GM12878 (cell line): Measurements from ENCODE around the gene STK4. TPM values are rescaled to one million over a fixed set of nuclear protein-coding genes. Genes with fewer than 3 reads are reported as not detected.
A peak's percentile ranks its signal among the peaks of the same experiment; 100 is the strongest.

Experiments
- ATAC-seq: fragments of 200-7000 bp; cut with Tn5 transposase; 3 replicates; pipeline ENCODE4 v1.9.1; 2020; ENCODE audit warnings: mild to moderate bottlenecking, moderate library complexity
- BruUV-seq: library from RNA; stranded (reverse); fragments of 400-500 nt; replicated peaks from 2 replicates; lab custom pipeline; 2021; lab: Mats Ljungman, UMichigan
- CTCF ChIA-PET: fragments of 300-600 bp; sonication (Branson Sonifier 250); formaldehyde crosslinking; extraction: SDS; loops from one replicate; lab custom pipeline; 2021; ENCODE audit warnings: inconsistent platforms; lab: Yijun Ruan, JAX
- POLR2A ChIA-PET: fragments of 350-600 bp; formaldehyde crosslinking; extraction: SDS; loops from one replicate; lab custom pipeline; 2021; ENCODE audit warnings: inconsistent platforms; lab: Charles Lee
- RAD21 ChIA-PET: fragments of 300-600 bp; sonication (Branson Sonifier 250); formaldehyde crosslinking; loops from one replicate; lab custom pipeline; 2023; ENCODE audit warnings: antibody characterized with exemption; ENCODE audit not compliant: unreplicated experiment; lab: Charles Lee
- SMC1A ChIA-PET: fragments of 300-600 bp; sonication (Branson Sonifier 250); formaldehyde crosslinking; loops from one replicate; lab custom pipeline; 2023; ENCODE audit not compliant: unreplicated experiment, uncharacterized antibody; lab: Charles Lee
- DNase-seq: peaks from one replicate; pipeline ENCODE4 v3.0.0-alpha.2; 2011; ENCODE audit warnings: low read depth, low spot score
- FAIRE-seq: peaks from 3 replicates; lab custom pipeline; 2011; peaks lifted over from hg19 to GRCh38; lab: Jason Lieb, UNC
- H2AFZ ChIP-seq: 2 replicates; pipeline ENCODE4 v1.6.0; 2011; ENCODE audit warnings: low read depth, low read length, control low read depth; ENCODE audit not compliant: control insufficient read depth
- H3K27ac ChIP-seq: 2 replicates; pipeline ENCODE4 v1.5.1; 2011; ENCODE audit warnings: control low read depth; ENCODE audit not compliant: control insufficient read depth, insufficient read depth
- H3K27me3 ChIP-seq, 2 experiments: replicated peaks in 1 of 2; 2 replicates each; pipeline versions ENCODE4 v1.6.0 to v1.6.1; 2011; ENCODE audit warnings: low read length in 1 of 2; ENCODE audit not compliant: control insufficient read depth in 2 of 2, insufficient read depth in 2 of 2
- H3K36me3 ChIP-seq, 2 experiments: 2 replicates each; pipeline ENCODE4 v1.5.1; 2011; ENCODE audit warnings: low read length in 1 of 2; ENCODE audit not compliant: control insufficient read depth in 2 of 2, insufficient read depth in 2 of 2
- H3K4me1 ChIP-seq: 2 replicates; pipeline ENCODE4 v1.6.1; 2011; ENCODE audit warnings: mild to moderate bottlenecking, low read length, moderate library complexity, mixed read lengths; ENCODE audit not compliant: control insufficient read depth, insufficient read depth
- H3K4me2 ChIP-seq: 2 replicates; pipeline ENCODE4 v1.6.0; 2011; ENCODE audit warnings: control low read depth; ENCODE audit not compliant: control insufficient read depth, insufficient read depth
- H3K4me3 ChIP-seq: fragments of 200-600 bp; sonication (generic); 2 replicates; pipeline ENCODE4 v1.5.1; 2016
- H3K79me2 ChIP-seq: 2 replicates; pipeline ENCODE4 v1.6.0; 2011; ENCODE audit warnings: low read length; ENCODE audit not compliant: control insufficient read depth, insufficient read depth
- H3K9ac ChIP-seq: 2 replicates; pipeline ENCODE4 v1.8.0; 2011; ENCODE audit warnings: low read length, control low read depth, mixed read lengths; ENCODE audit not compliant: control insufficient read depth, insufficient read depth
- H3K9me3 ChIP-seq: replicated peaks from 3 replicates; pipeline ENCODE4 v1.5.1; 2011; ENCODE audit warnings: mild to moderate bottlenecking, low read length; ENCODE audit not compliant: control insufficient read depth, insufficient read depth
- H4K20me1 ChIP-seq: 2 replicates; pipeline ENCODE4 v1.6.0; 2011; ENCODE audit not compliant: control insufficient read depth, insufficient read depth
- BACH1 ChIP-seq: fragments of 450-650 bp; IDR thresholded peaks from 2 replicates; pipeline ENCODE4 v1.6.1; 2017; ENCODE audit warnings: mild to moderate bottlenecking, borderline replicate concordance
- MTA2 ChIP-seq: fragments of 450-650 bp; IDR thresholded peaks from 2 replicates; pipeline ENCODE4 v1.6.1; 2016; ENCODE audit warnings: low read depth, mild to moderate bottlenecking, moderate library complexity
- POLR2AphosphoS5 ChIP-seq: IDR thresholded peaks from 2 replicates; pipeline ENCODE4 v1.6.1; 2011; ENCODE audit warnings: mild to moderate bottlenecking, low read length, inconsistent platforms
- SMAD5 ChIP-seq: IDR thresholded peaks from 2 replicates; pipeline ENCODE4 v1.6.1; 2016; ENCODE audit warnings: antibody characterized with exemption, low read depth
- WGBS: methylation state at CpG from one replicate; pipeline ENCODE4 v1.1.6; 2016; ENCODE audit warnings: low lambda C conversion rate; ENCODE audit not compliant: insufficient replicate concordance, insufficient coverage; ENCODE audit errors: missing lambda C conversion rate; 5-methylcytosine and 5-hydroxymethylcytosine counted together
- in situ Hi-C: fragments of 300-500 bp; cut with MboI; formaldehyde crosslinking; loops from 9 replicates; pipeline ENCODE4 v1.14.3; 2018; ENCODE audit warnings: mixed read lengths
- intact Hi-C: fragments of 100-400 bp; cut with micrococcal nuclease; formaldehyde crosslinking; loops from one replicate; pipeline ENCODE4 v1.14.2; 2022; ENCODE audit not compliant: unreplicated experiment
- polyA plus RNA-seq, 11 experiments: library from polyadenylated mRNA; depleted of rRNA in 4 of 11; unstranded in 6 of 11; stranded (reverse) in 5 of 11; fragments of >200 nt; fragmentation: Nextera tagmentation in 4 of 11; fragmentation: Illumina TruSeq in 1 of 11; extraction: Ambion mirVana in 4 of 11; extraction: Trizol in 1 of 11; gene quantifications; 1 replicate in 1 of 11; 2 replicates in 10 of 11; pipeline versions ENCODE4 v1.2.1 to v1.2.3, GENCODE V29; 2011 to 2016; ENCODE audit warnings: inconsistent platforms in 2 of 11, missing spikeins in 2 of 11, low read depth in 1 of 11
- total RNA-seq, 4 experiments: library from RNA; depleted of rRNA in 3 of 4; stranded (reverse); fragments of >200 nt in 3 of 4; fragmentation: Illumina TruSeq in 1 of 4; extraction: Trizol in 1 of 4; gene quantifications; 2 replicates each; pipeline versions ENCODE4 v1.2.1 to v1.2.3, GENCODE V29; 2013 to 2021
- TF ChIP-seq, protein P1 (sequence below): fragments of 450-650 bp; formaldehyde crosslinking; IDR thresholded peaks from 2 replicates; pipeline ENCODE4 v1.5.0; 2022; ENCODE audit warnings: mild to moderate bottlenecking, missing genetic modification characterization

The STK4 gene
- total and polyA plus RNA-seq, 10 of the 15 experiments (the other 5 are each of a cell fraction or from before 2014, with no cell fraction given): 24.0 to 135 (median 89.7) TPM

DNA sequence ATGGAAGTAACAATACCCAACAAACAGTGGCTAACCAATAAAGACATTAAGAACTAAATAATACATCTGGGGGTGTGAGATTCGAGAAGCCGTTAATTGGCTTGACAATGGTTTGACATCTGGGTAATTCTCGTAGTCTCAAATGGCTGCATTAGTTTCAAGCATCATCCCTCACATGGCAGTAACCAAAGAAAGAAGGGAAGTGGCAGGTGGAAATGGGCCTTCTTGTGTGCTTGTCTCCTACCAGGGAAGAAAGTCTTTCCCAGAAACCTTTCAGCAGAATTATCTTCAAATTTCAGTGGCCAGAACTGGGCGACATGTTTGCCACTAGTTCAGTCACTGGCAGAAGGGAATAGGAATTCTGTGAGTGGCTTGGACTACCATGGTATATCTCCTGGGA is 10.4 kb downstream of the STK4 start:
- H3K4me2 ChIP-seq: no peak overlapping the region
- BruUV-seq: no TSS peak
- no peak for DNase-seq
- POLR2A ChIA-PET: interaction anchor here (2.2 kb wide), 1 partner anchor 16 kb away, joined by 8 read pairs; the partner anchor contains the start of gene TOMM34
- H3K9me3 ChIP-seq: no peaks in the 10 kb centered on the region
- TF ChIP-seq SMAD5: 0 out of 2 replicates have a peak, but pooled peaks have one; percentile 34
- TF ChIP-seq POLR2AphosphoS5: peak; percentile 69
- TF ChIP-seq, protein P1, sequence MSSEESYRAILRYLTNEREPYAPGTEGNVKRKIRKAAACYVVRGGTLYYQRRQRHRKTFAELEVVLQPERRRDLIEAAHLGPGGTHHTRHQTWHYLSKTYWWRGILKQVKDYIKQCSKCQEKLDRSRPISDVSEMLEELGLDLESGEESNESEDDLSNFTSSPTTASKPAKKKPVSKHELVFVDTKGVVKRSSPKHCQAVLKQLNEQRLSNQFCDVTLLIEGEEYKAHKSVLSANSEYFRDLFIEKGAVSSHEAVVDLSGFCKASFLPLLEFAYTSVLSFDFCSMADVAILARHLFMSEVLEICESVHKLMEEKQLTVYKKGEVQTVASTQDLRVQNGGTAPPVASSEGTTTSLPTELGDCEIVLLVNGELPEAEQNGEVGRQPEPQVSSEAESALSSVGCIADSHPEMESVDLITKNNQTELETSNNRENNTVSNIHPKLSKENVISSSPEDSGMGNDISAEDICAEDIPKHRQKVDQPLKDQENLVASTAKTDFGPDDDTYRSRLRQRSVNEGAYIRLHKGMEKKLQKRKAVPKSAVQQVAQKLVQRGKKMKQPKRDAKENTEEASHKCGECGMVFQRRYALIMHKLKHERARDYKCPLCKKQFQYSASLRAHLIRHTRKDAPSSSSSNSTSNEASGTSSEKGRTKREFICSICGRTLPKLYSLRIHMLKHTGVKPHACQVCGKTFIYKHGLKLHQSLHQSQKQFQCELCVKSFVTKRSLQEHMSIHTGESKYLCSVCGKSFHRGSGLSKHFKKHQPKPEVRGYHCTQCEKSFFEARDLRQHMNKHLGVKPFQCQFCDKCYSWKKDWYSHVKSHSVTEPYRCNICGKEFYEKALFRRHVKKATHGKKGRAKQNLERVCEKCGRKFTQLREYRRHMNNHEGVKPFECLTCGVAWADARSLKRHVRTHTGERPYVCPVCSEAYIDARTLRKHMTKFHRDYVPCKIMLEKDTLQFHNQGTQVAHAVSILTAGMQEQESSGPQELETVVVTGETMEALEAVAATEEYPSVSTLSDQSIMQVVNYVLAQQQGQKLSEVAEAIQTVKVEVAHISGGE: no peak
- no peak for TF ChIP-seq MTA2
- TF ChIP-seq BACH1: no peak
- H2AFZ ChIP-seq: no peak overlapping the region
- H3K9ac ChIP-seq: no peak overlapping the region
- SMC1A ChIA-PET: interaction anchor here (4.3 to 5.5 kb wide), 2 partner anchors 12 to 18 kb away, joined by 27 to 66 read pairs; partner anchors contain the start of genes STK4 and TOMM34
- 98% methylated on average over 4 of the region's 4 CpGs for WGBS
- no peak for FAIRE-seq
- H4K20me1 ChIP-seq: no peaks in the 10 kb centered on the region
- RAD21 ChIA-PET: interaction anchor here (2.5 kb wide), 1 partner anchor 13 kb away, joined by 8 read pairs; no protein-coding TSS in a partner anchor
- H3K79me2 ChIP-seq: peaks cover 68% of the 10 kb centered on the region
- H3K27ac ChIP-seq: no peak overlapping the region
- H3K4me1 ChIP-seq: peaks cover 19% of the 10 kb centered on the region
- H3K36me3 ChIP-seq: peaks cover 7 to 44% of the 10 kb centered on the region in 2 experiments
- H3K4me3 ChIP-seq: no peak overlapping the region
- in situ Hi-C loops: no loop called here
- ATAC-seq: no peak
- no peaks in the 10 kb centered on the region for H3K27me3 ChIP-seq
- CTCF ChIA-PET: interaction anchor here (0.7 to 5.4 kb wide), 6 partner anchors 16 to 822 kb away, joined by 3 to 21 read pairs (median 5); partner anchors contain the start of gene TOMM34
- intact Hi-C loops: no loop called here
